T-helper 17 cell (primary cell): ENCODE results near the gene TPP1. TPM values are rescaled to one million over a fixed set of nuclear protein-coding genes. Genes with fewer than 3 reads are reported as not detected.
A peak's percentile ranks its signal among the peaks of the same experiment; 100 is the strongest.

ENCODE experiments used
- ATAC-seq: fragments of 150-1000 bp; cut with Tn5 transposase; 2 replicates; pipeline ENCODE4 v1.10.0; 2021; ENCODE audit warnings: mild to moderate bottlenecking, moderate library complexity
- DNase-seq, 3 donors: peaks; one replicate each; pipeline versions ENCODE4 v3.0.0 to v3.0.0-alpha.2; 2020 to 2021
- H3K9me3 ChIP-seq: one replicate; pipeline ENCODE4 v1.7.0; 2013; ENCODE audit warnings: low read length, mild to moderate bottlenecking; ENCODE audit not compliant: control insufficient read depth, poor library complexity, severe bottlenecking
- H3K27ac Mint-ChIP-seq: one replicate; pipeline ENCODE4 v1.8.0; 2022; ENCODE audit warnings: mild to moderate bottlenecking, moderate library complexity, mixed read lengths
- H3K27me3 Mint-ChIP-seq: one replicate; pipeline ENCODE4 v1.8.0; 2022; ENCODE audit warnings: mixed read lengths
- H3K36me3 Mint-ChIP-seq: one replicate; pipeline ENCODE4 v1.8.0; 2022; ENCODE audit warnings: low read depth, mixed read lengths
- H3K4me1 Mint-ChIP-seq: one replicate; pipeline ENCODE4 v1.8.0; 2022; ENCODE audit warnings: mild to moderate bottlenecking, mixed read lengths
- H3K4me3 Mint-ChIP-seq: one replicate; pipeline ENCODE4 v1.8.0; 2022; ENCODE audit warnings: mild to moderate bottlenecking, moderate library complexity, mixed read lengths
- total RNA-seq, 4 donors: library from RNA in 2 of 4; stranded (reverse) in 2 of 4; gene quantifications; one replicate each; pipeline ENCODE4 v1.2.3 and lab custom pipeline; 2022 to 2026

TPP1 gene
- total RNA-seq, 2 donors from 2014 or later, result 77.1 to 84.6 TPM

GRCh38 chr11:6629892-6630631, 10.8 kb upstream of the TPP1 start:
- ATAC-seq (no peak), DNase-seq (no peak)
- H3K36me3 Mint-ChIP-seq, result peaks cover 4% of the 10 kb centered on the region
- no peaks in the 10 kb centered on the region for H3K27me3 Mint-ChIP-seq
- no peak overlapping the region for H3K27ac Mint-ChIP-seq
- no peak overlapping the region for H3K4me3 Mint-ChIP-seq
- no peaks in the 10 kb centered on the region for H3K9me3 ChIP-seq
- peaks cover 19% of the 10 kb centered on the region for H3K4me1 Mint-ChIP-seq

GRCh38 chr11:6629573-6629891, 10.3 kb upstream of the TPP1 start:
- no peaks in the 10 kb centered on the region for H3K9me3 ChIP-seq
- Mint-ChIP-seq H3K27me3 (no peaks in the 10 kb centered on the region), H3K4me3 (no peak overlapping the region), H3K27ac (no peak overlapping the region), H3K4me1 (peaks cover 19% of the 10 kb centered on the region), H3K36me3 (peaks cover 4% of the 10 kb centered on the region)
- ATAC-seq (no peak), DNase-seq (no peak)

GRCh38 chr11:6628526-6628925, 9.3 kb upstream of the TPP1 start:
- ATAC-seq, result no peak
- H3K4me3 Mint-ChIP-seq, result no peak overlapping the region
- H3K4me1 Mint-ChIP-seq, result peaks cover 19% of the 10 kb centered on the region
- DNase-seq, result no peak
- no peaks in the 10 kb centered on the region for H3K27me3 Mint-ChIP-seq
- H3K9me3 ChIP-seq, result no peaks in the 10 kb centered on the region
- peaks cover 4% of the 10 kb centered on the region for H3K36me3 Mint-ChIP-seq
- H3K27ac Mint-ChIP-seq, result no peak overlapping the region

- Mint-ChIP-seq H3K27ac (peak overlapping the region; percentile 69), H3K4me3 (peak overlapping the region; percentile 69), H3K36me3 (peaks cover 4% of the 10 kb centered on the region), H3K27me3 (no peaks in the 10 kb centered on the region), H3K4me1 (peaks cover 19% of the 10 kb centered on the region)
- DNase-seq, result no peak
- peak; percentile 81 for ATAC-seq
- no peaks in the 10 kb centered on the region for H3K9me3 ChIP-seq
Measured at GRCh38 chr11:6627762-6628241, 8.6 kb upstream of the TPP1 start.

- Mint-ChIP-seq H3K4me1 (peaks cover 17% of the 10 kb centered on the region), H3K36me3 (peaks cover 4% of the 10 kb centered on the region), H3K27me3 (no peaks in the 10 kb centered on the region), H3K4me3 (peak overlapping the region; percentile 69), H3K27ac (peak overlapping the region; percentile 69)
- ATAC-seq, result no peak
- DNase-seq, result no peak
- H3K9me3 ChIP-seq, result no peaks in the 10 kb centered on the region
Measured at GRCh38 chr11:6626971-6627761, 7.9 kb upstream of the TPP1 start.

GRCh38 chr11:6625832-6626420, 6.7 kb upstream of the TPP1 start:
- Mint-ChIP-seq H3K4me3 (no peak overlapping the region), H3K36me3 (peaks cover 4% of the 10 kb centered on the region), H3K4me1 (peaks cover 13% of the 10 kb centered on the region), H3K27ac (no peak overlapping the region), H3K27me3 (no peaks in the 10 kb centered on the region)
- DNase-seq (no peak), ATAC-seq (no peak)
- H3K9me3 ChIP-seq, result no peaks in the 10 kb centered on the region

- H3K27ac Mint-ChIP-seq, result no peak overlapping the region
- peaks cover 13% of the 10 kb centered on the region for H3K4me1 Mint-ChIP-seq
- H3K36me3 Mint-ChIP-seq, result peaks cover 4% of the 10 kb centered on the region
- no peaks in the 10 kb centered on the region for H3K27me3 Mint-ChIP-seq
- no peak overlapping the region for H3K4me3 Mint-ChIP-seq
- H3K9me3 ChIP-seq, result no peaks in the 10 kb centered on the region
- no peak for DNase-seq
- no peak for ATAC-seq
Measured at GRCh38 chr11:6625156-6625831, 6.1 kb upstream of the TPP1 start.

- peaks cover 4% of the 10 kb centered on the region for H3K36me3 Mint-ChIP-seq
- H3K4me1 Mint-ChIP-seq, result peaks cover 13% of the 10 kb centered on the region
- no peaks in the 10 kb centered on the region for H3K27me3 Mint-ChIP-seq
- no peaks in the 10 kb centered on the region for H3K9me3 ChIP-seq
- ATAC-seq (no peak), DNase-seq (no peak)
- no peak overlapping the region for H3K4me3 Mint-ChIP-seq
- peak overlapping the region; percentile 62 for H3K27ac Mint-ChIP-seq
Measured at GRCh38 chr11:6623391-6624363, 4.5 kb upstream of the TPP1 start.

GRCh38 chr11:6622261-6623171, 3.3 kb upstream of the TPP1 start:
- Mint-ChIP-seq H3K27ac (no peak overlapping the region), H3K27me3 (no peaks in the 10 kb centered on the region), H3K4me3 (no peak overlapping the region), H3K4me1 (peaks cover 5% of the 10 kb centered on the region), H3K36me3 (peaks cover under 1% of the 10 kb centered on the region)
- H3K9me3 ChIP-seq, result no peaks in the 10 kb centered on the region
- ATAC-seq (no peak), DNase-seq (no peak)

- Mint-ChIP-seq H3K4me1 (peaks cover 6% of the 10 kb centered on the region), H3K36me3 (no peaks in the 10 kb centered on the region), H3K27ac (no peak overlapping the region), H3K27me3 (no peaks in the 10 kb centered on the region), H3K4me3 (no peak overlapping the region)
- DNase-seq (no peak), ATAC-seq (no peak)
- H3K9me3 ChIP-seq, result no peaks in the 10 kb centered on the region
Measured at GRCh38 chr11:6621711-6622211, 2.5 kb upstream of the TPP1 start.

- Mint-ChIP-seq H3K4me3 (no peak overlapping the region), H3K36me3 (peaks cover 4% of the 10 kb centered on the region), H3K4me1 (peaks cover 10% of the 10 kb centered on the region), H3K27ac (no peak overlapping the region), H3K27me3 (no peaks in the 10 kb centered on the region)
- no peaks in the 10 kb centered on the region for H3K9me3 ChIP-seq
- DNase-seq, result no peak
- no peak for ATAC-seq
Measured at GRCh38 chr11:6620636-6621035, 1.4 kb upstream of the TPP1 start.
